Caki2 (cell line): Measurements from ENCODE around the gene RAB39A. TPM values are rescaled to one million over a fixed set of nuclear protein-coding genes. Genes with fewer than 3 reads are reported as not detected.

Source experiments
- DNase-seq: peaks from one replicate; pipeline ENCODE4 v3.0.0-alpha.2; 2015; ENCODE audit warnings: low read depth
- in situ Hi-C: cut with HindIII; loops from 2 replicates; pipeline ENCODE4 v1.10.0; 2016; ENCODE audit warnings: low sequenced_read_pairs, low pct_unique_long_range_greater_than_20kb, mixed read lengths
- total RNA-seq: library from RNA; depleted of rRNA; stranded (reverse); fragments of >200 nt; shearing (Covaris generic); gene quantifications from 2 replicates; pipeline ENCODE4 v1.2.3, GENCODE V29; 2014; ENCODE audit warnings: low replicate concordance

Gene RAB39A
- total RNA-seq, 1 experiment from 2014 or later, result 0.07 TPM

- in situ Hi-C loops, result no loop called here
Measured at GRCh38 chr11:107953446-107953845, 25.2 kb downstream of the RAB39A start.

GRCh38 chr11:107956543-107956942 lies 28.3 kb downstream of the RAB39A start:
- in situ Hi-C loops, result no loop called here
- DNase-seq, result no peak

More at GRCh38 chr11:107953446-107953845, 25.2 kb downstream of the RAB39A start:
- no peak for DNase-seq

- no peak for DNase-seq
- in situ Hi-C loops, result no loop called here
Measured at GRCh38 chr11:107957109-107957588, 28.9 kb downstream of the RAB39A start.

GRCh38 chr11:107961480-107961879 lies 33.2 kb downstream of the RAB39A start:
- in situ Hi-C loops, result no loop called here

GRCh38 chr11:107962181-107962580 lies 33.9 kb downstream of the RAB39A start:
- DNase-seq, result no peak
- in situ Hi-C loops, result no loop called here

More at GRCh38 chr11:107961480-107961879, 33.2 kb downstream of the RAB39A start:
- no peak for DNase-seq

- in situ Hi-C loops, result no loop called here
- no peak for DNase-seq
Measured at GRCh38 chr11:107963091-107963490, 34.8 kb downstream of the RAB39A start.

- no peak for DNase-seq
- in situ Hi-C loops, result no loop called here
Measured at GRCh38 chr11:107969219-107969618, 41.0 kb downstream of the RAB39A start.

GRCh38 chr11:107970049-107970448 lies 41.8 kb downstream of the RAB39A start:
- in situ Hi-C loops, result no loop called here
- no peak for DNase-seq

- in situ Hi-C loops, result no loop called here
- no peak for DNase-seq
Measured at GRCh38 chr11:107973641-107974040, 45.4 kb downstream of the RAB39A start.

GRCh38 chr11:107988397-107989158 lies 60.3 kb downstream of the RAB39A start:
- in situ Hi-C loops, result no loop called here
- DNase-seq, result no peak

- in situ Hi-C loops, result no loop called here
- no peak for DNase-seq
Measured at GRCh38 chr11:107991868-107992414, 63.7 kb downstream of the RAB39A start.

- in situ Hi-C loops, result no loop called here
- no peak for DNase-seq
Measured at GRCh38 chr11:107996006-107996776, 67.9 kb downstream of the RAB39A start.

- DNase-seq, result no peak
- in situ Hi-C loops, result no loop called here
Measured at GRCh38 chr11:107998761-107999160, 70.5 kb downstream of the RAB39A start.

- peak; percentile 23 for DNase-seq
- in situ Hi-C loops, result no loop called here
Measured at GRCh38 chr11:107999759-108000455, 71.7 kb downstream of the RAB39A start.

GRCh38 chr11:108002476-108002875 lies 74.2 kb downstream of the RAB39A start:
- no peak for DNase-seq
- in situ Hi-C loops, result no loop called here

- no peak for DNase-seq
- in situ Hi-C loops, result no loop called here
Measured at GRCh38 chr11:108003623-108004022, 75.4 kb downstream of the RAB39A start.

- in situ Hi-C loops, result no loop called here
- no peak for DNase-seq
Measured at GRCh38 chr11:108007819-108008218, 79.6 kb downstream of the RAB39A start.

GRCh38 chr11:108008656-108009496 lies 80.6 kb downstream of the RAB39A start, which contains the start of gene CUL5:
TSS of gene CUL5 (plus strand) at chr11:108008898. CDS start at chr11:108009349, 451 bp downstream.
- DNase-seq, result peak; percentile 78
- in situ Hi-C loops, result no loop called here
